DMS153 (cell line): ENCODE measurements around the gene REPS1.
"Not testable (repeated sequence)": the region's sequence is repeated elsewhere in the genome, so short reads cannot be mapped to it uniquely, and the experiment has no call there.

Experiments
- DNase-seq: peaks from one replicate; lab custom pipeline; 2025; lab: John Stamatoyannopoulos, UW

The REPS1 gene

DNA sequence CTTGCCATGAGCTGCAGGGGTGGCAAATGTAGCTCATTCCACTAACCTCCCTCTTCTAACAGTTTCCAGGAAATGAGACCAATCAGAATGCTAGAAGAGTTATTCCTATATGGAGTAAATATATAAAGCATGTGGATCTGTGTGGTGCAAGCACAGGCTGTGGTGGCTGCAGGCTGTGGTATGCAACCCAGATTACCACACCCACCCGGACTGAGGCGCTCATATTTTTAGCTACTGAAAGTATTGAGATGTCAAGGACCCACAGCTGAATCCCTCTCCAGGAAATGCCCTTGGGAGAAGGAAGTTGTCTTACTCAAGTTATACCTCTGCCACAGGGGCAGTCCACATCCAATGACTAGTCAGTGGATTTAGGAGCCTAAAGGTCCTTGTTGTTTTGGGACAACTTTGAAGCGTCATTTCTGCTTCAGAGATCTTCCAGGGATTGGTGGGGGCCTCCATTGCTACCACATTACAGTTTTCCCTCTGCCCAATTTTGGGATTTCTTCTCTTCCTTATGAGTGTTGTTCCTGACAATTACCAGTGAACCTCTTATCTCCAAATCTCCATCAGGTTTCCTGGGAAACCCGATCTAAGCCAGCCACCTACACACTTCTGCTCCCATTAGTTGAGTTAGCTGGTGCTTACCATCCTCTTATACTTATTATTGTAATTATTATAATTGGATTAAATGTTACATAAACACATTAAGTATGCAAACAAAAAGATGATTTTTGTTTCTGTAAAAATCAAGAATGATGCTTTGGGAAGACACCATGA, 12.1 kb upstream of the REPS1 start:
- DNase-seq = no peak

DNA sequence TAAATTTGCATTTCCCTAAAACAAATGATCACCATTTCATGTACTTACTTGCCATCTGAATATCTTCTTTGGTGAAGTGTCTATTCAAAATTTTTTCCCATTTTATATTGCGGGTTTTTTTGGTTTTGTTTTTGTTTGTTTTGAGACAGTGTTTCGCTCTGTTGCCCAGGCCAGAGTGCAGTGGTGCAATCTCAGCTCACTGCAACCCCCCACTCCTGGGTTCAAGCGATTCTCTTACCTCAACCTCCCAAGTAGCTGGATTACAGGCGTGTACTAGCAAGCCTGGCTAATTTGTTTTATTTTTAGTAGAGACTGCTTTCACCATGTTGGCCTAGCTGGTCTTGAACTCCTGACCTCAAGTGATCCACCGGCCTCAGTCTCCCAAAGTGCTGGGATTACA, 9.1 kb upstream of the REPS1 start:
- no peak for DNase-seq

DNA sequence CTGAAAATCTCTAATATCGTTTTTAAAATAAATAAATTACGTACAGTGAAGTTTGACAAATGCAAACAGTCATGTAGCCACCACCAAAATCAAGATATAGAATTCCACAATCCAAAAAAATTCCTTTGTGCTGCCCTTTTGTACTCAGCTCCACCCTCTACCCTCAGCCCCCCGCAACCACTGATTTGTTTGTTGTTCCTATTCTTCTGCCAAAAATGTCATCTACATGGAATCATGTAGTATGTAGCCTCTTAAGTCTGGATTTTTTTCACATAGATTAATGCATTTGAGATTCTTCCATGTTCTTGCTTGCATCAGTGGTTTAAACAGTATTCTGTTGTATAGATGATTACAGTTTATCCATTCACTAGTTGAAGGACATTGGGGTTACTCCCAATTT, 8.5 kb upstream of the REPS1 start:
- no peak for DNase-seq

DNA sequence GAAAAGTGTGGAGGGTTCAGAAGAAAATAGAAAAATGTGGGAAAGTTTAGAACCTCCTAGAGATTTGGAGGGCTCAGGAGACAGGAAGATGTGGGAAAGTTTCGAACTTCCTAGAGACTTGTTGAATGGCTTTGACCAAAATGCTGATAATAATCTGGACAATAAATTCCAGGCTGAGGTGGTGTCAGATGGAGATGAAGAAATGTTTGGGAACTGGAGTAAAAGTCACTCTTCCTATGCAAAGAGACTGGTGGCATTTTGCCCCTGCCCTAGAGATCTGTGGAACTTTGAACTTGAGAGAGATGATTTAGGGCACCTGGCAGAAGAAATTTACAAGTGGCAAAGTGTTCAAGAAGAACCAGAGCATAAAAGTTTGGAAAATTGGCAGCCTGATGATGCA, 5.4 kb upstream of the REPS1 start:
- DNase-seq = not testable (repeated sequence)

DNA sequence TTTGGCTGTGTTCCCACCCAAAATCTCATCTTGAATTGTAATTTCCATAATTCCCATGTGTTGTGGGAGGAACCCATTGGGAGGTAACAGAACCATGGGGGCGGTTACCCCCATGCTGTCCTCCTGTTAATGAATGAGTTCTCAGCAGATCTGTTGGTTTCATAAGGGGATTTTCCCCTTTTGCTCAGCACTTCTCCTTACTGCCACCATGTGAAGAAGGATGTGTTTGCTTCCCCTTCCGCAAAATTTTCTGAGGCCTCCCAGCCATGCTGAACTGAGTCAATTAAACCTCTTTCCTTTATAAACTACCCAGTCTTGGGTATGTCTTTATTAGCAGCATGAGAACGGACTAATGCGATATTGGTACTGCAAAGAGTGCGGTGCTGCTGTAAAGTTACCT, 4.9 kb upstream of the REPS1 start:
- not testable (repeated sequence) for DNase-seq

DNA sequence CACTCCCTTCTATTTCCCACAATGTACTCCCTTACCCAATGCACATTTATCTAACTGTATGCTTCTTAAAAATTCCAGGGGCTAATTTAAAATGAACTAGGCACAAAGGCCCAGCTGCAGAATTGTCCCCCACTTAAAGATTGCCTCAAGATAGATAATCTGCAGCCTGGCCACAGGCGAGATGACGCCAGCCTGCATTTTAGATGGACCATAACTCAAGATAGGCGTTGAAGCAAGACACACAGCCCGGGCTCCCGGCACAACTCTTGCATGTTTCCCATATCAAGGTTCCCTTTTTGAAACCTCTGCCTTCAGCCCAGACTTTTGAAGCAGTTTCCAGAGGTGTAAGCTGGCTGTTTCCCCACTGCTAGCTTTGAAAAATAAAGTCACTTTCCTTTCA, 3.2 kb upstream of the REPS1 start:
- DNase-seq = no peak

DNA sequence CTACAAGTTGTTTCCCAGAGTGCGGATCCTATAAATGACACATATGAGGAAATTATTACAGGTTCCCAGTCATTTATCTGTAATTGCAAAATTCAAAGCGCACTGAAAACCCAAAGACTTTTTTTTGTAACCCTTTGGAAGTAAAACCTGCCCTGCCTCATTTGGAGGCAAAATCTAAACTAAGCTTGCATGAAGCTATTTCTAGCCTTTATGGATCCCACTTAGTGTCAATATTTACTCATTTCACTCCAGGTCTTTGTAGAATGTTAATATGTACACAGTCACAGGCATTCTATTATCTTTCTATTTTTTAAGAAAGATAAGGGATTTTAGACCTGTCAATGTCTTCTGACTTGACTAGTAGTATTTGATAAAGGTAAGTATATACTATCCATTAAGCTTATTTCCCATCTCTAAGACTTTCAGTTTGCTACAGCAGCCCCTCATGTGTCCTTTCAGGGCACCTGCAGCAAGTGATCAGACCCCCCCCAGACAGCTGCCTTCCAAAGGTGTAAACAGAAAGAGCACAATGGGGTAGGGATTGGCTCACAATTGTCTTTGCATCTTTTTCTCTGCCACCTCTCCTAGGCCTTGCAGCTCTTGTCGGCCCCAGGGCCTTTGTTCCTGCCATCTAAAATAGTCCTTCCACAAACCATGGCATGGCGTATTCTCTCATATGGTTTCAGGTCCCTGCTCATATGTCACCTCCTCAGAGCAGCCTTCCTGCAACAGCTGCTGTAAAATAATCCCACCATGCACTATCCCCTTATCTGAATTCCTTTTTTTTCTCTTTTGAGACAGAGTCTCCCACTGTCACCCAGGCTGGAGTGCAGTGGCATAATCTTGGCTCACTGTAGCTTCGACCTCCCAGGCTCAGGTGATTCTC, 1.3 kb upstream of the REPS1 start:
- DNase-seq = peak; percentile 42

DNA sequence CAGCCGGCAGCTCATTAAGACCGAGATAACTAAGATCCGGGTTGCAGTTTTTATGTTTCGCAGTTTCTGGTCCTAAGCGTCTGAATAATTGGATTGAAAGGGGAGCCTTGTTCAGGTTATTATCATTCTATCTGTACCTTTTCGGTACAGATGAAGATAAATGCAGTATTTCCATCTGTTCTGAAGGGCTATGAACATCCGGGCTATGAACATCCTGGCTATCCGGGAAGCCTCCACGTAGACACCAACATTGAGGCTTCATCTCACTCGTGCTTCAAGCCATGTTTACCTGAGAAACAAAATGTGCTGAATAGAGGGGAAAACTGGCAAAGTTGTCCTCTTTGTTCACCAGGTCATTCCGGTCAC, 399 bp upstream of the REPS1 start:
- peak; percentile 57 for DNase-seq

DNA sequence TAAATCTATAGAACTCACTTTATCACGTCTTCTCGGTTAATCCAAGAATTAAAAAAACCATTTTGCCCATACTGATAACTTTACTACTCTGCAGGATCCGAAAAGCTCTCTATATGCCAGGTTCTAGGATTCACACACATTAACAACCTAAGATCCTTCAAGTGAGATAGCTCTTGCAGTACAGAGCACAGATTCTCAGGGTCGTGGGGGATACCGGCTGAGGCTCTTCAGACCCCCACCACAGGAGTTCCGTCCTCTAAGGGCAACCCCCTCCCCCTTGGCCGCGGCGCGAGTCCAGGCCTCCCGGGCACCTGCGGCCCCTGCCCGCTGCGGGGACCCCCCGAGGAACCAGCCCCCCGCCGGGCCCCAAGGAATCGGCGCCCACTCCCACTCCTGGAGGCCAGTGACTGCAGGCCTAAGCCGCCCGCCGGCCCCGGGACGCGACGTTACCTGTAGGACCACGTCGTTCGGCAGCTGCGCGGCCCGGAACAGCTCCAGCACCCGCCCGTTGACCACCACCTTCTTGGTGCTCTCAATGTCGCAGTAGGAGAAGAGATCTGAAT, 892 bp downstream of the REPS1 start:
- no peak for DNase-seq

DNA sequence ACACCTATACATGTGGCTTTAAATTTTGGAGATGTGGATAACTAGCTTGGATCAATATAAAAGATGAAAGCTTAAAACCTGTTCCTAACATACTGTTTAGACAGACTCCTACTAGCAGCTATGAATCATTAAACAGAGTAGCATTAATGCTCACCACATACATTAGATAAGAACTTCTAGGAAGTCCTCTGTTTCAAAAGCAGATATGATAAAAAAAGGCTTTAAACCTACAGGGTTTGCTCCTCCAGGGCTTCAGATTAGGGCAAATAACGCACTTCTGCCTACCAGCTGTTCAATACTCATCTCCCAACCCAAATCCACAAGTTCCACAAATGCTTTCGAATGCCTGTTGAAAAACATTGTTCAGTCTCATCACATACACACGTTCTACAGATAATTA, 1.5 kb downstream of the REPS1 start:
- DNase-seq = no peak

DNA sequence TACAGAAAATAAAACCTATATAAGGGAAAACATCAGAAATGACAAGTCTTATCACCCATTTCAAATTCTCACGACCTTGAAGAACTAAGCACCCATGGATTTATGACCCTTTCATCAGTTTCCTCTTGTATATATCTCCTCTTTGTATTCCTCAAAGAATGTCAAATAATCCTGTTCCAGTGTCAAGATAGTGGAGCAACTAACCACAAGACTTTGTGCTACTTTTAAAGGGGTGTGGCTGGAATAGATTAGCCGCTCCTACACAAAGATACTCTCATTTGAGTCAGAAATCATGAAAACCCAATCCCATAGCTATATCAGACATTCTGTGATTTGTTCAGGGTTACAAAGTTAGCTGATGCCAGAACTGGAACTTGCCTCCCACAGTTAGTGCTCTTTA, 6.6 kb downstream of the REPS1 start:
- no peak for DNase-seq

DNA sequence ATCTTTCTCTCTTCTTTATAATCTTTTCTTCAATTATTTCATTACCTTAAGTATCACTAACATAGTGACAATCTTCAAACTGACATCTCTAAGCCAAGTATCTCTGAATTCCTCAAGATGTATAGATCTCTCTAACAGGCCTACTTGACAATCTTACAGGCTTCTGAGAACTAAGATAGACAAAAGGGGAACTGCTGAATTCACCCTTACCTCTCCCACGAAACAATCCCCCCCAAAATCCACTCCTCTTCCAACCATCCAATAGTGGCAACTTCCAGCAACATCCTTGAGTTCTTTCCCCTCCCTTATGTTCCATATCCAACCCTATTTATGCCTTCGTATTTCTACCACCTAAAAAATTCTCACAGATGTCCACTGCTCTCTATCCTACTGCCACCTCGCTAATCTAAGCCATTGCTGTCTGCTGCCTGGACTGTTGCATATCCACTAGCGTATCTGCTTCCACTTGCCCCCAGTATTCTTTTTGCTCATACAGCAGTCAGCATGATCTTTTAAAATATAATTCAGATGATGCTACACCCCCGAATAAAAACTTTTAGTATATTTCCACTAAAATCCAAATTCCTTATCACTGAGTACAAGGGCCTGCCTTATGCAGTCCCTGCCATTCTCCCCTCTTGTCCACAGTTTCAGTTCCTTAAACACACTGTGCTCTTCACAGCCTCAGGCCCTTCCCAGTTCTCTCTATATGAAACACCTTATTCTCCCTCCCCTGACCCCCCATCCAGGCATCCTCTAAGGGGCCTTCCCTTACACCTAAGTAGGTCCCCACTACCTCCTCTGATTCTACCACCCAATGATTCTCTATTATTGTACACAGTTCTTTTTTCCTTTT, 8.0 kb downstream of the REPS1 start:
- DNase-seq = no peak

DNA sequence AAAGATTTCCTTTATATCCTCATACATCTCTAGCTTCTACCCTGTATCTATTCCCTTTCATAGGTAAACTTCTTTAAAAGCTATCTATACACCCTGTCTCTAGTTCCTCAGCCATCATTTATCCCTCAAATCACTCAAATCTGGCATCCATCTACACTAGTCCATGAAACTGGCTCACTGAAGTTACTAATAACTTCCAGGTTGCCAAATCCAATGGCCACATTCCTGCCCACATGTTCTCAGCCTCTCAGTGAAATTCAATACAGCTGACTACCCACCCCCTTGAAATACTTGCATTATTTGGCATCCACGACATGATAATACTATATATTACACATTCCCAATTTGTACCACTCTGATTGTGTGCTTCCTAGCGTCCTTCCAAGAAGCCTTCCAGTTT, 8.7 kb downstream of the REPS1 start:
- DNase-seq = no peak

DNA sequence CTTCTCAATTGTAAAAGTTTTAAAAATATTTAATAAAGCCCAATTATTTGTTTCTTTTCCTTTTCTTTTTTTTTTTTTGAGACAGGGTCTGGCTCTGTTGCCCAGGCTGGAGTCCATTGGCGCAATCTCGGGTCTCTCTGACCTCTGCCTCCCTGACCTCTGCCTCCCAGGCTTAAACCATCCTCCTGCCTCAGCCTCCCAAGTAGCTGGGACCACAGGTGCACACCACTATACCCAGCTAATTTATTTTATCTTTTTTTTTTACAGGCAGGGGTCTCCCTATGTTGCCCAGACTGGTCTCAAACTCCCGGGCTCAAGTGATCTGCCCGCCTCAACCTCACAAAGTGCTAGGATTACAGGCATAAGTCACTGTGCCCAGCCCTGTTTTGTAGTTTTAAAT, 9.8 kb downstream of the REPS1 start:
- no peak for DNase-seq

DNA sequence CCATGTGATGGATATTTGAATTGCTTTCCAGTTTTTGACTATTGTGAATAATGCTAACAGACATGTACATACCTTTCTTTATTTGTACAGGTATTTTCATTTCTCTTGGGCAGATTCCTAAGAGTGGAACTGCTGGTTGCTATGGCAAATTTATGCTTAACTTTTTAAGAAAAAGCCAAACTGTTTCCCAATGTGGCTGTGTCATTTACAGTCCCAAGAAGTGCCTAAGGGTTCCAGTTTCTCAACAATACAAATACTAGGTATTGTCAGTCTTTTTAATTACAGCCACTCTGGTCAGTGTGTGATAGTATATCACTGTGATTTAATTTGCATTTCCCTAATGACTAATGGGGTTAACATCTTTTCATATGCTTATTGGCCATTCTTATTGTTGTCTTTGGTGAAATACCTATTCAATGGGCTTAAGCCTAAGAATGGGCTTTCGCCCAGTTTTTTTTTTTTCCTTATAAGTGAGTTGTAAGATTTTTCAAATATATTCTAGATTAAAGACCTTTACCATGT, 10.3 kb downstream of the REPS1 start:
- DNase-seq = no peak

DNA sequence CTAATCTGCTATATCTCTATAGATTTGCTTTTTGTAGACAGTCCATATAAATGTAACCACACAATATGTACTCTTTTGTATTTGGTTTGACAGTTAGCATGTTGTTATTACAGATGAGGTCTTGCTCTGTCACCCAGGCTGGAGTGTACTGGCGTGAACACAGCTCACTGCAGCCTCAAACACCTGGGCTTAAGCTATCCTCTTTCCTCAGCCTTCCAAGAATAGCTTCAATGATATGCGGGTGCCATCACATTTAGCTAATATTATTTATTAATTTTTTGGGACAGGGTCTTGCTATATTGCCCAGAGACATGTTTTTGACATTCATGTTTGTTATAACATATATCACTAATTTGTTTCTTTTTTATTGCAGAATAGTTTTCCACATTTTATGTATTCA, 10.8 kb downstream of the REPS1 start:
- no peak for DNase-seq

DNA sequence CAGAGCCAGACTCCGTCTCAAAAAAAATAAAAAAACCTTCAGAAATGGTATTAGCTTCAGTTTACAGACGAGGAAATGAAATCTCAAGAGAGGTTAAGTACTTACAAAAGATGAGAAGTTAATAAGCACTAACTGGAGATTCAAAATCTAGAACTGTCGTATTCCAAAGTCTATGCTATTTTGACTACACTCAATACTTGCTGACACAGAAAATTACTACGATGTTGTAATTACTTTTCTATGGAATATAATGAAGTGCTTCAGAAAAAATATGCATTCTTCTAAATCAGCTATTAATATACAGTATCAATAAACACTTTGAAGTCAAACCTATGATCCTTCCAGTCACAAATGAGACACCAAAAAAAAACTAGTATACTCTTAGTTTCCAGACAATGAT, 12.2 kb downstream of the REPS1 start:
- no peak for DNase-seq

DNA sequence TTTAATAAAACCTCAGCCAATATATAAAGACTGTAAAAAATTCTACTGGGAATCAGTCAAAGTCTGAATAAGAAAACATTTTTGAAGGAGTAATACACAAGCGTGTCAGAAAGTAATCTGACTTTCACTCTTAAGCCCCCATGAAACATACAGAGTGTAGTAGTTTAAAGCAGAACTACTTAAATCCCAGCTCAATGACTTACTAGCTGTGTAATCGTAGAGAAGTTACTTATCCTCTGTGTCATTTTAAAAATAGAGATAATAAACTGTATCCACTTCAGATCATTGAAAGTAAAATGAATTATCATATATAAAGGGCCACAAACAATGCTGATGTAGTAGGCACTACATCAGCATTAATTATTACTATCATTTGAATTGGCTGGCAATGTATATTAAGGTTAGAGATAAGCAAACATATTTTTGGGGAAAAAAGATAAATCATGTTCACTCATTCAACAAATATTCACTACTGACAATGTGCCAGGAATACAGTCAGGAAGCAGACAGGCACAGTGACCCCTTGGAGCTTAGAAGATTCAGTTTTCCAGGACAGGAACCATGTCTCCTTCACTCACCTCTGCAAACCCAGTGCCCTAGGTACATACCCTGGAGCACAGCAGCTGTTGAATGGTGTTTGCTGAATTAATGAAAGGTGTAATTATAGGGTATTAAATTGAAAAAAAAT, 14.4 kb downstream of the REPS1 start:
- no peak for DNase-seq

DNA sequence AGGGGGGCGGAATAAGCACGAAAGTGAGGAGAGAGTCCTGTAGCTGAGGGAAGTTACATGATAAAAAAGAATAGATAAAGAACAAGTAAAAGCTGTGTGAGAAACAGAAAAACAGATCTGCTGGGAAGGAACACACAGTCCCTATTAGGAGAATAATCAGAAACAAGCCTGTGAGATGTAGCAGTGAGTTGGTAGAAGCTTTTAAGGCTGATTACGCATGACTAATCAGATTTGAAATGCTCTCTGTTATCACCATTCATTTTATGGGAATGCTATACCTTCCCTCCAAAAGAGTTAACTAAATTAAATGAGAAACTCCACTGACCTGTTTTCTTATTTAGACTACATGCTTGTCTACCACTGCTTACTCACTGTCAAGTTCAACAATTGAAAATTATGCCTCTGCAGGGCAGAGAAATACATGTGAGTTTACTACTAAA, 15.8 kb downstream of the REPS1 start:
- no peak for DNase-seq

DNA sequence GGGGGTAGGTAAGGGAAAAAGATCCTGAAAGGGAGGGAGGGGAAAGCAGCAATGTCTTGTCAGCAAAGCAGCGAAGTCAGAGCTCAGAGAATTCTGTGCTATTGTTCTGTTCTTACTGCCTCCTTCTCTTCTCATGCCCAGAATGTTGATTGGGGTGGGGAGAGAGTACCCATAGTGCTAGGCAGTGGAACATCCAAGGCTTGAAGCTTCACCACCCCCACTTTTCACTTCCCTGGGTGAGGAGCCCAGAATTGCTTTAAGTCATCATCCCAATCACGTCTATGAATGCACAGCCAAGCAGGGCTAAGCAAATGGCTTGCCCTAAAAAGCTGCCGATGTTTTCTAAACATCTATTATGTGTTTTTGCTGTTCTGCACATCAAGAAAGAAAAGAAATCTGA, 16.5 kb downstream of the REPS1 start:
- no peak for DNase-seq

DNA sequence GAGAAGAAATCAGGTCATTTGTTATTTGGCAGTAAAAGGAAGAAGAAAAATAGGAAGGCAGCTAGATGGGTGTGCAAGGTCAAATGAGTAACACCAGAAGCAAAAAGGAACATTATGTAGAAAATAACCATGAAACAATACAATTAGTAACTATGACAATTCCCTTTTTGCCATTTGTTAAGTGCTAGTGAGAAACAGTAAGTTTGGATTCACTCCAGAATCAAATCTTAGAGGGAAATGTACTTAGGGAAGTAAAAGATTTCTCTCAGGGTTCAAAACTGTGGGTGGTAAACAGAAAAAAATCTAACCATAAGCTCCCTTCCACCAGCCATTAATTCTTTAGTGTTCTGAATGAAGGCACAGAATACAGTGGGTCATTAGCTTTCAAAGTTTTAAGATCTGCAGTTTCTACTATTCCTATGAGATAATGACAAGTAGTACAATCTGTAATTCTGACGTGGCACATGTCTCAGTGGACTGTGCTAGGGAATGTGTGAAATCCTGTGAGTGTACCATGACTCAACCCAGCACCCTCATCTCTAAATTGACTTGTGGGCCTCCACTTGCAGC, 17.1 kb downstream of the REPS1 start:
- DNase-seq = no peak
